Parathyroid adenoma (tissue), 2 donors: ENCODE measurements around the gene SUSD4.

Source experiments
- H2AFZ ChIP-seq: fragments of 300-600 bp; sonication (generic); one replicate; pipeline ENCODE4 v1.7.0; 2017; ENCODE audit warnings: antibody characterized with exemption, mild to moderate bottlenecking
- H3K27ac ChIP-seq: fragments of 300-600 bp; sonication (generic); one replicate; pipeline ENCODE4 v1.7.0; 2017
- H3K27me3 ChIP-seq: fragments of 300-600 bp; sonication (generic); one replicate; pipeline ENCODE4 v1.7.0; 2017; ENCODE audit warnings: low read length; ENCODE audit not compliant: control insufficient read depth, insufficient read depth
- H3K36me3 ChIP-seq: fragments of 300-600 bp; sonication (generic); one replicate; pipeline ENCODE4 v1.7.0; 2017; ENCODE audit warnings: low read length; ENCODE audit not compliant: control insufficient read depth, insufficient read depth
- H3K4me1 ChIP-seq: fragments of 300-600 bp; sonication (generic); one replicate; pipeline ENCODE4 v1.7.0; 2017; ENCODE audit warnings: control low read depth
- H3K4me2 ChIP-seq: fragments of 300-600 bp; sonication (generic); one replicate; pipeline ENCODE4 v1.7.0; 2017; ENCODE audit warnings: low read length
- H3K4me3 ChIP-seq: fragments of 300-600 bp; sonication (generic); one replicate; pipeline ENCODE4 v1.7.0; 2017; ENCODE audit warnings: low read depth, low read length
- H3K79me2 ChIP-seq: fragments of 300-600 bp; sonication (generic); one replicate; pipeline ENCODE4 v1.7.0; 2017; ENCODE audit warnings: control low read depth
- H3K9ac ChIP-seq: fragments of 300-600 bp; sonication (generic); one replicate; pipeline ENCODE4 v1.7.0; 2017; ENCODE audit warnings: mild to moderate bottlenecking
- H3K9me3 ChIP-seq: fragments of 300-600 bp; sonication (generic); one replicate; pipeline ENCODE4 v1.7.0; 2017; ENCODE audit warnings: low read length; ENCODE audit not compliant: control insufficient read depth
- CTCF ChIP-seq: fragments of 300-600 bp; sonication (generic); IDR thresholded peaks from one replicate; pipeline ENCODE4 v1.7.0; 2017; ENCODE audit warnings: antibody characterized with exemption, mild to moderate bottlenecking
- donor health status: primary hyperparathyroidism.

The SUSD4 gene

DNA sequence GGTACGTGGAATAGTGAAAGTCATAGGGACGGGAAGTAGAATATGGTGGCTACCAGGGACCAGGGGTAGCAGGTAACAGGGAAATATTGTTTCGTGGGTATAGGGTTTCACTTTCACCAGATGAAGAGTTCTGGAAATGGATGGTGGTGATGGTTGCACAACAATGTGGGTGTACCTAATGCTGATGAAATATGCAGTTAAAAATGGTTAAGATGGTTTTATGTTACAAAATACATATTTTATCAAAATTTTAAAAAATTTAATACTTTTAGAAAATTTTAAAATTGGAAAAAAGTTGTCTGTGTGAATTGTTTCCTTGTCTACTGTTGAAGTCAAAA is 165.4 kb downstream of the SUSD4 start:
- no peak overlapping the region for H3K4me3 ChIP-seq
- H3K79me2 ChIP-seq: no peaks in the 10 kb centered on the region
- no peak overlapping the region for H3K4me2 ChIP-seq
- H3K9me3 ChIP-seq: no peaks in the 10 kb centered on the region
- no peaks in the 10 kb centered on the region for H3K27me3 ChIP-seq
- H3K36me3 ChIP-seq: no peaks in the 10 kb centered on the region
- no peak for TF ChIP-seq CTCF
- no peak overlapping the region for H3K27ac ChIP-seq
- no peak overlapping the region for H3K9ac ChIP-seq
- H3K4me1 ChIP-seq: no peaks in the 10 kb centered on the region
- H2AFZ ChIP-seq: no peak overlapping the region

- H3K4me3 ChIP-seq: no peak overlapping the region
- no peaks in the 10 kb centered on the region for H3K27me3 ChIP-seq
- H3K9ac ChIP-seq: no peak overlapping the region
- H3K4me2 ChIP-seq: no peak overlapping the region
- H3K79me2 ChIP-seq: no peaks in the 10 kb centered on the region
- no peak for TF ChIP-seq CTCF
- H3K27ac ChIP-seq: no peak overlapping the region
- no peak overlapping the region for H2AFZ ChIP-seq
- H3K4me1 ChIP-seq: no peaks in the 10 kb centered on the region
- no peaks in the 10 kb centered on the region for H3K9me3 ChIP-seq
- H3K36me3 ChIP-seq: no peaks in the 10 kb centered on the region
Observed at GRCh38 chr1:223197923-223198627, 165.9 kb downstream of the SUSD4 start.

DNA sequence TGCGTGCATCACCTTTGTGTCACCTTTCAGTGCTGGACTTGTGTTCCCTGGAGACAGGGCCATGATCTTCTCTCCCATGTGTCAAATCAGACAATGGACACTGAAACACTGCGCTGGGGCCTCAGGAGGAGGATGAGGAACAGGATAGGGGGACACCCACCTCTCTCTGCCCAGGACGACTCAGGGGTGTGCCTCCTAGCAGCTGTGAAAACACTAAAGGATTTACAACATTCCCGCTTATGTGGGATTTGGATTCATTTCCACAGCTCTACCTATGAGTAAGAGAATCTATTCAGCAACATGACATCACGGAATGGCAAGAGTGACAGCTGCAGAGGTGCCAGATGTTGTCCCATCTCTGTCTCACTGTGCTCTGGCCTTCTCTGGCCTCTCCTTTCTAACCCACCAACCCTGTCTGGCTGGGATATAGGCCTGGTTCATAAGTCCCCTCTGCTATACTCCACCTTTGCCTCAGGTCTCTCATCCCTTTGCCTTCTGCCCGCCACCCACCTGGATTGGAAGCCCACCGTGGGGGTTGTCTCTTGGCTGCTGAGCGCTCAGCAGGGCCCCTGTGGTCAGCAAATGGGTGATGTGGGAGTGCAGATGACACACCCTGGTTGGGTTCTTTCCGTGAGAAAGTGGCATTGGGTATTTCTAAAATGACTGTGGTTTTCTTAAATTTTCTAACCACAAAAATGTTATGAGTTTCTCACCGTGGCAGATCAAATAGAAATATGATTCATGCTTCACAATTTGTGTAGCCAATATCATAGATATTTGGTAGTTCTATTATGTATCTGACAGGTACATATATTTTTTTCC is 173.9 kb downstream of the SUSD4 start:
- Histone ChIP-seq H3K27me3 (no peaks in the 10 kb centered on the region), H3K9me3 (no peaks in the 10 kb centered on the region), H3K4me3 (no peak overlapping the region), H3K9ac (no peak overlapping the region), H3K36me3 (no peaks in the 10 kb centered on the region), H3K4me1 (no peaks in the 10 kb centered on the region), H3K4me2 (no peak overlapping the region), H3K79me2 (no peaks in the 10 kb centered on the region), H3K27ac (no peak overlapping the region), H2AFZ (no peak overlapping the region)
- no peak for TF ChIP-seq CTCF

- no peaks in the 10 kb centered on the region for H3K27me3 ChIP-seq
- no peak overlapping the region for H3K27ac ChIP-seq
- no peak for TF ChIP-seq CTCF
- H3K79me2 ChIP-seq: no peaks in the 10 kb centered on the region
- H3K4me2 ChIP-seq: no peak overlapping the region
- H3K4me1 ChIP-seq: no peaks in the 10 kb centered on the region
- no peak overlapping the region for H2AFZ ChIP-seq
- no peak overlapping the region for H3K4me3 ChIP-seq
- no peak overlapping the region for H3K9ac ChIP-seq
- no peaks in the 10 kb centered on the region for H3K36me3 ChIP-seq
- no peaks in the 10 kb centered on the region for H3K9me3 ChIP-seq
Observed at GRCh38 chr1:223189525-223189902, 174.5 kb downstream of the SUSD4 start.
